ENCODE measurements around the gene UMAD1. TPM values are rescaled to one million over a fixed set of nuclear protein-coding genes. Genes with fewer than 3 reads are reported as not detected.

UMAD1 gene
- 6.0 and 8.6 TPM in 2 replicates for total RNA-seq

GRCh38 chr7:7640221-7641128, at the start of gene UMAD1:
TSS of gene UMAD1 (plus strand) at chr7:7640752. CDS start at chr7:7673372, 32,620 bp downstream.

GRCh38 chr7:7718492-7718891, 77.9 kb downstream of the UMAD1 start, which contains the start of gene RPA3:
TSS of gene RPA3 (minus strand) at chr7:7718607. CDS start at chr7:7640418, 78,189 bp downstream.

Other genes with a start within 250 kb of the UMAD1 start
- not detected in 2 replicates for gene COL28A1, start 104.9 kb upstream of the UMAD1 start, total RNA-seq
- gene MIOS, start 73.9 kb upstream of the UMAD1 start, total RNA-seq = 21.9 and 28.3 TPM in 2 replicates
- 8.3 and 12.6 TPM in 2 replicates for gene RPA3, start 77.9 kb downstream of the UMAD1 start, total RNA-seq

Data from cardiac atrium fibroblast (primary cell).